Stimulated activated CD8-positive, alpha-beta memory T cell treated with anti-CD3 and anti-CD28 coated beads, Interleukin-2, amount 100 ng/mL, for 48 hours (primary cell): ENCODE data around the gene MKI67.
"Not testable (repeated sequence)": the region's sequence is repeated elsewhere in the genome, so short reads cannot be mapped to it uniquely, and the experiment has no call there.

ENCODE experiments used
- DNase-seq, 2 donors: peaks; one replicate each; pipeline ENCODE4 v3.0.0-alpha.2; 2020; ENCODE audit warnings: low read depth in 2 of 2

Gene MKI67

DNA sequence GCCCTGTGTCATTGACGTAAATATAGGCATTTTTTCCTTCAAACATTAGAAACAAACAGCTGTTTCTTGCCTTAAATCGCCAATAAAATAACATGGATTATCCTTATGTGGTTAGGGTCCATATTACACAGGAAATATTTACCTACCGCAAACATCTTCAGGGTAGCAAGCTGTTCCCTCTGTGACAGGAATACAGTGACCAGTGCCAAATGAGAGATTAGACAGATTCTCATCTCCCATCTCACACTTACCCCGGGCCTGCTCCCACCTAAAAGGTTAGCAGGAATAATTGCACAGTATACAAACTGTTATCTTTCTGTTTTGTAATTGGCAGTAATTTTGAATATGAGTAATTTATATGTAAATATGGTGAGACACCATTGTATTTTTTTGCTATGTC is 16.5 kb downstream of the MKI67 start:
- no peak for DNase-seq

DNA sequence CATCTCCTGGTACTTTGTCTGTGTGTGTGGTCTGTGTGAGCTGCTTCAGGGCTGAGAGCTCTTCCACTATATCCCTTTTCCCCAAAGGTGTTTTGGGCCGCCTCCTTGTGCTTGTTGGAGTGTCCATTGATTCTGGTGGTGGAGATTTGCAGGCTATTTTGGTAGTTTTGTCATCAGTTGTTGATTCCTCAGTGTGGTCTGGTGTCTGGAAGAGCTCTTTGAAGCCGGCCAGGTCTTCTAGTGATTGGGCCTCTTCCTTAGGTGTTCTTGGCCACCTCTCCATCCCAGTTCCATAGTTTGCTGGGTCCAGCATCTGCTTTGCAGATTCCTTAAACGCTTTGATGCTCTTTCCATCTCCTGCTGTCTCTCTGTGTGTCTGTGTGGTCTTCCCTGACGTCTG is 20.8 kb downstream of the MKI67 start:
- DNase-seq, result no peak

DNA sequence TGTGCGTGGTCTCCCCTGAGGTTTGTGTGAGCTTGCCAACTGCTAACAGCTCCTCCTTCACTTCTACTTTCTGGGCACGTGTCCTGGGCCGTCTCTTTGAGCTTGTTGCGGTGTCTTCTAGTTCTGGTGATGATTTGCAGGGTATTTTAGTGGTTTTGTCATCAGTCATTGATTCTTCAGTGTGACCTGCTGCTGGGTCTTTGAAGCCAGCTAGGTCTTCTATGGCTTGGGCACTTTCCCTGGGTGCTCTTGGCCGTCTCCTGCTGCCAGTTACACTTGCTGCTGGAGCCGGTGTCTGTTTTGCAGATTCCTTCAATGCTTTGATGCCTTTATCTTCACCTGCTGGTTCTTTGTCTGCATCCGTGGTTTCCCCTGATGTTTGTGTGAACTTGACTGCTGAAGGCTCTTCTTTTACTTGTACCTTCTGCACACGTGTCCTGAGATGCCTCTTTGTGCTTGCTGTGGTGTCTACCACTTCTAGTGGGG is 23.0 kb downstream of the MKI67 start:
- DNase-seq, result no peak

DNA sequence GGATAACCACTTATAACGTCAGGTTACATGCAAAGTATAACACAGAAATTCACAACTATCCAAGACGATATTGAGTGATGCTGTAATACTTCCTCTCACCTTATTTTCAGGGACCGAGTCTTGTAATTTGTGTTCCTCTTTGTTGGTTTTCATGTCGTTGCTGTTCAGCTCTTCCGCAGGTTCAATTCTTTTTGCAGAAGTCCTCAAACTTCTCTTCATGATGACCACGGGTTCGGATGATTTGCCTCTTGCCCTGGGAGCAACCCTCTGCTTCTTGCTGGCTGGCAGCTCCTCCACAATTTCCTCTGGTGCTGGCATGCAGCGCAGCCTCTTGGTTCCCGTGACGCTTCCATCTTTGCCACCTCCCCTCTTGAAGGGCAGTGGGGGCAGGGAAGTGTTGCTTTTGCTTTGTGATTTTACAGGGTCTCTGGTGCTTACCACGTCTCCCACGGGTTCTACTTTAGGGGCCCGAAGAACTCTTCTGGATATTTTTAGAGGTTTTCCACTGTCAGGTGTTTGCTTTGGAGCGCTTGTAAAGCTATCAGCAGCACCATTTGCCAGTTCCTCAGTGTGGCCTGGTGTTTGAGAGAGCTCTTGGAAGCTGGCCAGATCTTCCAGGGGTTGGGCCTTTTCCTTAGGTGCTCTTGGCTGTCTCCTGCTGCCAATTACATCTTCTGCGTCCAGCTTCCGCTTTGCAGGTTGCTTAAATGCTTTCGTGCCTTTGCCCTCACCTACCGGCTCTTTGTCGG is 23.6 kb downstream of the MKI67 start:
- DNase-seq, result no peak

DNA sequence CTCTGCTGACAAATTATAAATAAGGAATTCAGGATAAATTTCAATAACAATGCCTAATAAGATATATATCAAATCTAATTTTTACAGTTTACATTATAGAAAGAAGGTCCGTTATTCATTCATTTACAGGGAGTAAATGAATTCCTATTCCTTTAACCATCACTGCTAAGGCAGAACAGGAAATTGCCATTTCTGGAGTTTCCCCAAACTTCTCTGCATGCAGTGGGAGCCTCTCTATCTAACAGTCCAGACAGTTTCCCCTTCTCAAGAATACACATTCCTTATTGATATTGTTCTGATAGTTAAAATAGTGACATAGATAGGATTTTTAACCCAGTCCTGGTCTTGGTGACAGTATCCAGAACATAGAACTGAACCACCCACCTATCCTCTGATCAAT is 24.3 kb downstream of the MKI67 start:
- DNase-seq, result no peak

DNA sequence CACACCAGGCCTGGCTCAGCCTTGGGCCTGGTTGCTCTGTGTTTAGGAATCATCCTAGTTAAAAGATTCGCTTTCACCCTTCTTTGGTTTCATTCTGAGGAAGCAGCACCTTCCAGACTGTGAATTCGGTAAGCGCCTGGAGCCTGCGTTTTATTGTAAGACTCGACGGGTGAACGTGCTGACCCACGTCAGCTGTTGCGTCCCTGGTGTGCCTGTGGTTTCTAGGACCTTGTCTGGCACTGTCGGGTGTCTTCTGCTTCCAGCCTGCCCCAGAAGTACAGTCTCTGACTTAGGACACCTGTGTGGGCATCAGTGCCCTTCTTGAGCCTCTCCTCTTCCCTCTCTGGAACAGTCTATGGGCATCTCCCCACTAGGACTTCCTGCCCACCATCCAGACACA is 26.3 kb downstream of the MKI67 start:
- no peak for DNase-seq

GRCh38 chr10:128098631-128099030 is 27.6 kb downstream of the MKI67 start:
- no peak for DNase-seq

DNA sequence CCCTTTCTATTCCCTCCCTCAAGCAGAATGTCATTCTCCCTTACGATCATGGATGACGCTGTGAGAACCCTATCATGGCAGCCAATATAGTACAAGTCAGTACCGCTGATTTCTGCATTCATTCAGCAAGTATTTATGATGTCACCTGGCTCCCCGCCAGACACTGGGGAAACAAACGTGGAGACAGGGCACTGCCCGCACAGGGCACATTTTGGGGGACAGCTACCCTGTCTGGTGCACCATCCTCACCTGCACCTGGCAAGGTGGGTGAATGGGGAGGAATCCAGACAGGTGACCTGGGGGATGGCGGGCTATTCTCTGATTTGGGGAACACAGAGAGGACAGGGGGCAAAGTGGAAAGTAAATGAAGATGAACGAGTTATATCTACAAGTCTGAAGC is 28.4 kb downstream of the MKI67 start:
- no peak for DNase-seq

- DNase-seq, result no peak
Observed at GRCh38 chr10:128096486-128097199, 29.6 kb downstream of the MKI67 start.

GRCh38 chr10:128095753-128096469 is 30.3 kb downstream of the MKI67 start:
- no peak for DNase-seq

- peak in 1 of 2 donors; percentile 13 for DNase-seq
Observed at GRCh38 chr10:128095027-128095752, 31.0 kb downstream of the MKI67 start.

GRCh38 chr10:128094596-128094995 is 31.6 kb downstream of the MKI67 start:
- DNase-seq, result not testable (repeated sequence)

DNA sequence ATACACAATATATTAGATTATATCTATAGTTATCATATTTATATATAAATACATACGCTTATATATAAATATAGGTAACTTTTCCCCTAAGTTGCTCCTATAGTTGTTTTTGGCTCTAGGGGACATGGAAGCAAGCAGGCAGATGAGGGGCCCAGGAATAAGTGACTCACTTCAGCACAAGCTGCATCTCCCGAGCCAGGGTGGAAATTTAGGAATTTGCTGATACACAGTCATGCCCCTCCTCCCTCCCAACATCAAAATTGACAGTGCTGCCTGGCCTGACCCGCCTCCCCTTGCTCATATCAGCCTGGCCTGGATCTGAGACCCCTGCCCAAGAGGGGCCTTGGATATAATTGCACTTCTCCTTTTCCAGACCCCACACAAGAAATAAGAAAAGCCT is 33.8 kb downstream of the MKI67 start:
- DNase-seq, result no peak

DNA sequence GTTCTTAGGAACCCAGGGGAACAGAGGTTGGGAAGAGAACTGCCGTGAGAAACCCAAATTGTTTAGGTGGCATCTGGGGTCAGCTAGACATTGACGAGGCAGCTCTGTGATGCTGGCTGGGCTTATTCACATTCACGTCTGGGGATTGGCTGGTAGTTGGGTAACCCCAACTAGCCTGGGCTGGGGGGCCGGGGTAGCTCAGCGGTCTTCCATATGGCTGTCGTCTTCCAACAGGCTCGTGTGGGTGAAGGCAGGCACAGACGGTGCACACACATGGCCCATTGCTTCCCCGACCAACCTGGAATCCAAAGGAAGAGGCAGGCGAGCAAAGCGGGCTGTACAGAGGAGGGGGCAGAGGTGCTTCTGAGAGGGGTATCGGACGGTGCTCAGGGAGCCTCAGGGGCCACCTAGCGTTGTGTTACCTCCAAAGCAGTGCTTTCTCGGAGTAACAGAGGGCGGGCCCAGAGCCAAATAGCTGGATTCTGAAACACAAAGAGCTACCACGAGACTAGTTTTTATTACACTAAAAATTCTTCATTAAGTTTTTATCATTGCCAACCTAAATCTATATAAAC is 34.5 kb downstream of the MKI67 start:
- no peak for DNase-seq

- DNase-seq, result no peak
Observed at GRCh38 chr10:128087884-128088709, 38.1 kb downstream of the MKI67 start.

GRCh38 chr10:128087146-128087883 is 38.9 kb downstream of the MKI67 start:
- DNase-seq, result no peak

- no peak for DNase-seq
Observed at GRCh38 chr10:128086003-128086863, 40.0 kb downstream of the MKI67 start.

GRCh38 chr10:128084991-128085390 is 41.2 kb downstream of the MKI67 start:
- no peak for DNase-seq

DNA sequence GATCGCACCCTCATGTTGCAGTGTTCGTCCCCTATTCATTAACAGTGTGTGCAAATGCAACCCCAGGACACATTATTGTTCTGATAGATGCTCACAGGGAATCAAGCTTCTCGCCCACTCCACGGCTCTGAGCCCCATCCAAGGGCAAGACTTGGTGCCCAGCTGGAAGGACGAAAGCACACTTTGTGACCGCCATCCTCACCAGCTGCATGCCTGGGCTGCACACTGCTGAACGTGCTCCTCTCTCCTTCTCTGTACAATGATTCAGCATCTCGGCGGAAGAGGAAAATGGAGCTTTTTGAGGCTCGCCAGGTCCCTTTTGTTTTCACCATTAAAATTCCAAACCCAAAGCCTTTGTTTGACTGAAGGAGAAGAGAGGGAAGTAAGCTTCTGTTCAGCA is 41.9 kb downstream of the MKI67 start:
- DNase-seq, result no peak
